ENCODE data around the gene AR. TPM values are rescaled to one million over a fixed set of nuclear protein-coding genes. Genes with fewer than 3 reads are reported as not detected.

AR gene
- total and polyA plus RNA-seq, 2 donors (not counting 3 experiments of a cell fraction or from before 2014, with no cell fraction given), result 9.3 to 16.0 TPM

DNA sequence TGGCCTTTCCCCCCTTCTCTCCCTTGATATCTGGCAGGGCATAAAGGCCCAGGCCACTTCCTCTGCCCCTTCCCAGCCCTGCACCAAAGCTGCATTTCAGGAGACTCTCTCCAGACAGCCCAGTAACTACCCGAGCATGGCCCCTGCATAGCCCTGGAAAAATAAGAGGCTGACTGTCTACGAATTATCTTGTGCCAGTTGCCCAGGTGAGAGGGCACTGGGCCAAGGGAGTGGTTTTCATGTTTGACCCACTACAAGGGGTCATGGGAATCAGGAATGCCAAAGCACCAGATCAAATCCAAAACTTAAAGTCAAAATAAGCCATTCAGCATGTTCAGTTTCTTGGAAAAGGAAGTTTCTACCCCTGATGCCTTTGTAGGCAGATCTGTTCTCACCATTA, 183.8 kb downstream of the AR start:
- H3K9ac ChIP-seq (replicated peaks; ENCODE audit: extremely low read depth, insufficient read depth, low read length), result no peak overlapping the region
- H4K20me1 ChIP-seq (replicated peaks; ENCODE audit: control insufficient read depth, extremely low read depth, insufficient read depth, low read length), result no peaks in the 10 kb centered on the region
- H3K4me1 ChIP-seq (ENCODE audit: control insufficient read depth, extremely low read depth, insufficient read depth, low read length), result no peaks in the 10 kb centered on the region
- no peaks in the 10 kb centered on the region for H3K9me3 ChIP-seq (replicated peaks; ENCODE audit: control insufficient read depth, insufficient read depth, low read length)
- POLR2A ChIA-PET, result no interaction called here
- H3K9me1 ChIP-seq (replicated peaks; ENCODE audit: control insufficient read depth, extremely low read depth, insufficient read depth, low read length), result no peaks in the 10 kb centered on the region
- H3K4me3 ChIP-seq (replicated peaks in 1 of 3; ENCODE audit: insufficient read depth in 1 of 3, low read depth in 1 of 3, low read length in 3 of 3), result no peak overlapping the region
- DNase-seq (ENCODE audit: low read depth, low spot score) (no peak), FAIRE-seq (no peak)
- no peak for TF ChIP-seq POLR2A (IDR thresholded peaks at IDR 0.05; ENCODE audit: low read depth, low read length)
- TF ChIP-seq, protein P1, sequence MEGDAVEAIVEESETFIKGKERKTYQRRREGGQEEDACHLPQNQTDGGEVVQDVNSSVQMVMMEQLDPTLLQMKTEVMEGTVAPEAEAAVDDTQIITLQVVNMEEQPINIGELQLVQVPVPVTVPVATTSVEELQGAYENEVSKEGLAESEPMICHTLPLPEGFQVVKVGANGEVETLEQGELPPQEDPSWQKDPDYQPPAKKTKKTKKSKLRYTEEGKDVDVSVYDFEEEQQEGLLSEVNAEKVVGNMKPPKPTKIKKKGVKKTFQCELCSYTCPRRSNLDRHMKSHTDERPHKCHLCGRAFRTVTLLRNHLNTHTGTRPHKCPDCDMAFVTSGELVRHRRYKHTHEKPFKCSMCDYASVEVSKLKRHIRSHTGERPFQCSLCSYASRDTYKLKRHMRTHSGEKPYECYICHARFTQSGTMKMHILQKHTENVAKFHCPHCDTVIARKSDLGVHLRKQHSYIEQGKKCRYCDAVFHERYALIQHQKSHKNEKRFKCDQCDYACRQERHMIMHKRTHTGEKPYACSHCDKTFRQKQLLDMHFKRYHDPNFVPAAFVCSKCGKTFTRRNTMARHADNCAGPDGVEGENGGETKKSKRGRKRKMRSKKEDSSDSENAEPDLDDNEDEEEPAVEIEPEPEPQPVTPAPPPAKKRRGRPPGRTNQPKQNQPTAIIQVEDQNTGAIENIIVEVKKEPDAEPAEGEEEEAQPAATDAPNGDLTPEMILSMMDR (IDR thresholded peaks at IDR 0.05; ENCODE audit: extremely low read depth in 1 of 2, insufficient read depth in 1 of 2, low read depth in 1 of 2, low read length in 2 of 2), result no peak
- no peak for TF ChIP-seq JUN (IDR thresholded peaks at IDR 0.05; ENCODE audit: borderline replicate concordance, insufficient read depth, insufficient read length, low read depth)
- TF ChIP-seq, protein P2, sequence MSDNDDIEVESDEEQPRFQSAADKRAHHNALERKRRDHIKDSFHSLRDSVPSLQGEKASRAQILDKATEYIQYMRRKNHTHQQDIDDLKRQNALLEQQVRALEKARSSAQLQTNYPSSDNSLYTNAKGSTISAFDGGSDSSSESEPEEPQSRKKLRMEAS (IDR thresholded peaks at IDR 0.05; ENCODE audit: insufficient read depth, insufficient read length), result no peak
- TF ChIP-seq GATA2 (IDR thresholded peaks at IDR 0.05; ENCODE audit: insufficient read depth, insufficient read length, low read depth, low read length), result no peak
- TF ChIP-seq MYC (IDR thresholded peaks at IDR 0.05; ENCODE audit: low read depth, low read length), result no peak
- no peak for TF ChIP-seq POLR2AphosphoS5 (IDR thresholded peaks at IDR 0.05; ENCODE audit: insufficient read depth, low read depth, low read length)
- TF ChIP-seq EZH2 (IDR thresholded peaks at IDR 0.05; ENCODE audit: borderline replicate concordance, low read depth, low read length, severe bottlenecking), result no peak
- TF ChIP-seq FOS (IDR thresholded peaks at IDR 0.05; ENCODE audit: borderline replicate concordance, insufficient read depth, low read length), result no peak
- BruUV-seq (replicated peaks), result no TSS peak
- no peaks in the 10 kb centered on the region for H3K79me2 ChIP-seq (ENCODE audit: control insufficient read depth, insufficient read depth, low read length)
- no peaks in the 10 kb centered on the region for H3K27me3 ChIP-seq (ENCODE audit: control insufficient read depth in 2 of 2, insufficient read depth in 2 of 2, low read length in 2 of 2)
- no peak overlapping the region for H2AFZ ChIP-seq (ENCODE audit: low read depth, low read length)
- CTCF ChIA-PET, result no interaction called here
- intact Hi-C loops (cut with micrococcal nuclease), result no loop called here
- H3K27ac ChIP-seq (ENCODE audit: insufficient read depth, low read depth, low read length), result no peak overlapping the region
- H3K36me3 ChIP-seq (ENCODE audit: control insufficient read depth in 2 of 2, extremely low read depth in 1 of 2, insufficient read depth in 2 of 2, low read length in 2 of 2), result peaks cover 0 to 5% of the 10 kb centered on the region in 2 experiments
- H3K4me2 ChIP-seq (ENCODE audit: insufficient read depth, low read length), result no peak overlapping the region
- dilution Hi-C loops (cut with MboI; ENCODE audit: extremely low pct_ligation_motif_present, low sequenced_read_pairs), result no loop called here
